HG03045 (cell line): ENCODE data around the gene RBM44.

ENCODE experiments used
- ATAC-seq: cut with Tn5 transposase; IDR thresholded peaks from one replicate; pipeline ENCODE4 v1.9.1; 2021; ENCODE audit warnings: mild to moderate bottlenecking, moderate library complexity; ENCODE audit not compliant: unreplicated experiment

Gene RBM44

GRCh38 chr2:237870754-237871651 lies 72.4 kb downstream of the RBM44 start:
- ATAC-seq: no peak

- ATAC-seq: no peak
Measured at GRCh38 chr2:237872178-237872887, 73.8 kb downstream of the RBM44 start.

DNA sequence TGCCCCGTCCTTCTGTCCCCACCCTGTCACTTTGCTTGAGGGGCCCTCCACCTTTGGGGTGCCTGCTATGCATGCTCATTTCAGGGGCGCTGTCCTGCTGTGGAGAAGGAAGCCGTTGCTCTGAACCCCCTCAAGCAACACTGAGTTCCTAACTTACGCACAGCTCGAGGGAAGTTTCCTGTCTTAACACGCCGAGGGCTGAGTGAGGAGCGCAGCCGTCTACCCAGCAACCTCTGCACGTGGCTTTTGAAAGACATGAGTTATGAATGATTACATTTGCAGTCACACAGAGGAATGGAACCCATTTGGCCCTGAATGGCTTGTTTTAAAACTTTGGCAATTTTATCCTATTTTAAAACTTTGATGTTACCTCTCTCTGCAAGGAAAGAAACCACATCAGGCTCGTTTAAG lies 74.8 kb downstream of the RBM44 start:
- no peak for ATAC-seq

DNA sequence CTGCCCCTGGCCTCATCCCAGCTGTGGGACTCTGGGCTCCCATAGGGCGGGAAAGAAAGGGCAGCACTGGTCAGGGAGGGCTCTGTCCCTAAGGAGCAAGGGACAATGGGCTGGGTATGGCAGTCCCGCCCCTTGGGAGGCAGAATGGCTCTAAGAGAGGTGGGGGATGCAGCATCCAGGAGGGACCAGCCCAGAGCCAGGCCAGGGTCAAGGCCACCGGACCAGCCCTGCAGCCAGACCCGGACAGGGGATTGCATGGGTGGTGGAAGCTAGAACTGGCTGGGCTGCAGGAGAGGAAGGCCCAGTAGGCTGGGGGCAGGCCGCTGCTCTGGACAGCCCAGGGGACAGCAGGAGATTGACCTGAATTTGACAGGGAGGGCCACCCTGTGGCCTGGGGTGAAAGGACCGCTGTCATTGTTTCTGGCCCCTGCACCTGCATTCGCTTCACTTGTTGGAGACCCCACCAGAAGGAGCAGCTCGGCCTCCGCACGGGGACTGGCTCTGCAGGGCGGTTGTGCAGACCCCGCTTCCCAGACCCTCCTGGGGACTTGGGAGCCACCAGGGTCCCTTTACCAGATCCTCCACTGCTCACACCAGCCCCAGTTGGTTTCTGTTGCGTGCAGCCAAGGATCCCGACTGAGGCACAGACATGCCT lies 75.4 kb downstream of the RBM44 start:
- ATAC-seq: no peak

- no peak for ATAC-seq
Measured at GRCh38 chr2:237874585-237875161, 76.1 kb downstream of the RBM44 start.

GRCh38 chr2:237875256-237876060 lies 76.9 kb downstream of the RBM44 start:
- no peak for ATAC-seq

DNA sequence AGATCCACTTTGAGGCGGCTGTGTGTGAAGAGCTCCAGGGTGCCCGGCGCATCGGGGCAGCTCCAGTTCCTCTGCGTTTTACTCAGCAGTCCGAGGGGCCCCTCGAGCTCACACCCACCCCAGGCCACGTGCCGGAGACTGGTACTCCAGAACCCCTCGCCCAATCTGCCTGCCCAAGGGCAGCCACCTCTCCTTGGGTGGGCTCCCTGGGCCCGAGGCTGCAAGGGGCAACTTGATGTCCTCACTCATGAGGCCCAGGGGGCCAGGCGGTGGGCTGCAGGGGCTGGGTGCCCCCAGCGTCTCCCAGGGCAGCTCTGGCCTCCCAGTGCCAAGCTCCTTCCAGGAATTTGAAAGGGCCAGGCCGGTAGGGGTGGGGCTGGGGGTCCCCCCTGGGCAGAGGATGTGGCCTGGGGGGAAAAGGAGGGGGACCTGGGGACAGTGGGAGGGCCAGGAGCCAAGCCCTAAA lies 77.5 kb downstream of the RBM44 start:
- no peak for ATAC-seq

DNA sequence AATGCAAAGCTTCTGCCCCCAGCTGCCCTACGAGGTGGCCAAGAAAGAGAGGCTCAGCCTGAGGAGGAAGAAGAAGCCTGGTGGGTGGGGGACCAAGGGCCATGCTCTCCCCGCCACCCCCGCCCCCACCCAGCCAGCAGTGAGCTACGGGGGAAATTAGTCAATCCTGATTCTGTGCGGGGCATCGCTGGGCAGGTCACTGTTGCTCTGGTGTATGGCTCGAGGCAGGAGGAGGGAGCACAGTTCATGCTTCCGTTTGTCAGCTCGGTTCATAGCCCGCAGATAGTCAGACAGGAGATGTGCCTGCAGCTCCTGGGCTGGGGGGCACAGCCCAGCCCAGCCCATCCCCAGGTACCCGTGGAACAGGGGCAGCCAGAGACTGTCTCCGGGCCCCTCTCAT lies 78.0 kb downstream of the RBM44 start:
- ATAC-seq: no peak

GRCh38 chr2:237876951-237877491 lies 78.4 kb downstream of the RBM44 start:
- no peak for ATAC-seq

DNA sequence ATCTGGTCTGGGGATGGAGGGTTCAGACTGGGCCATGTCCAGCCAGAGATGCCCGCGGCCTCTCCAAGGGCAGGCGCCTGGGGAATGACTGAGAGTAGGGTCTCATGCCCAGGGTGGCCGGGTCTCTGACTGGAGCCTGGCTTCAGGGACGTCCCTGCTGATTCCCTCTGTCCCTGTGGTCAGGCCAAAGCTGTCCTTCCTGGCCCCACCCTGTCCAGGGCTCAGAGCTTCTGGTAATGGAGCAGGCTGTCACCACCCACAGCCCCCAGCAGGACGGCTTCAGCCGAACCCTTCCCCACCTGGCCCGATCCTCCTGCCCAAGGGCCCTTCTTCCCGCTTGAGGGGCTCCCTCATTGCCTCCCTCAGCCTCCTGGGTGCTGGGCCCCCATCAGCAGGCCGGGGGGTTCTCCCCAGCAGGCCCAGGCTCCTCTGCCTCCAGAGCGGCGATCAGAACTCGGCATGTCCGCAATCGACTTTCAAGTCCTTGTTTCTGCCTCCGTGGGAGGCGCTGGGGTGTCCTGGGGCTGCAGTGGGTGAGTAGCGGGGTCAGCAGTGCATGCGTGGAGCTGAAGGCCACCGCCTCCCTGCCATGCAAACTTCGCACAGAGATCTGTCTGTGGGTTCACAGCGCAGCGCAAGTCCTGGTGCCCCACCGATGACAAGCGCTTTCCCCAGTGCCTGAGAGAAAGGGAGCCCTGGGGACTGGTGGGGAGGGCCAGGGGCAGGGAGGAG lies 79.2 kb downstream of the RBM44 start:
- no peak for ATAC-seq

GRCh38 chr2:237878321-237879057 lies 79.9 kb downstream of the RBM44 start:
- ATAC-seq: no peak

DNA sequence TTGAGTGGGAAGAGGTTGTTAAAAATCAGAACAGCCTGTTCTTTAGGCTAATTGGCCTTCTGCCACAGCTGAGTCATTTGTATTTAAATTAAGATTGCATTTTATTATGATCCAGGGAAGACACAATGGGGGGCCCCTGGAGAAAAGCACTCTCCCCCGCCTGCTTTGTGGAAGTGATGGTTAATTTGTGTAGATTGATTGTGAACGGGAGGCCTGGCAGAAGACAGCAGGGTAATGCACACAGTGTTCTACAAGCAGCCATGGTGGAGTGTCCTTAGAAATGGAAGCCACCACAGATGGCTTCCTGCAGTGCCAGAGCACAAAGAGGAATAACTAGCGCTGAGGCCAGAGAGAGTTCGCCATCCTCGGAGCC lies 80.5 kb downstream of the RBM44 start:
- no peak for ATAC-seq

GRCh38 chr2:237879991-237880560 lies 81.5 kb downstream of the RBM44 start:
- no peak for ATAC-seq

GRCh38 chr2:237882510-237883481 lies 84.2 kb downstream of the RBM44 start:
- no peak for ATAC-seq

DNA sequence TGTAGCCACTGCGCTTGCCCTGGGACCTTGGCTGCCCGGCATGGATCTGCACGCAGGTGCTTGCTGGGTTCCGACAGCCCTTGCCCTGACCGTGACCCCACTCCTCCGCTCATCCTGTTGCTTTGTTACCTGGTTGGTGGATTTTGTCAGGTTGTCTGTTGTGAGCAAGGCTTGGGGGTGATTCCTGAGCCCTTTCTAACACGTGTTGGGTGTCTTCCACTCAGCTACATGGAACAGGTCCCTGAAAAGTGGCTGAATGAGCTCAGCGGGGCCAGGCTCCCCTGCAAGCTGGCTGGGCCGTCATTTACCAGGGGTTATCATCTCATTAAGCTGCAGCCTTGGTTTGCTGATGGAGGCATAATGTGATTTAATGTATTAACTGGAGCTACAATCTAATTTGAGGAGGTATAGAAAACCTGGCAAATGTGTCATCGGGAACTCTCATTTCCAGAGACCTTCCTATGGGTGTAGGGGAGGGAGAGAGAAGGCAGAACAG lies 85.4 kb downstream of the RBM44 start:
- ATAC-seq: no peak

DNA sequence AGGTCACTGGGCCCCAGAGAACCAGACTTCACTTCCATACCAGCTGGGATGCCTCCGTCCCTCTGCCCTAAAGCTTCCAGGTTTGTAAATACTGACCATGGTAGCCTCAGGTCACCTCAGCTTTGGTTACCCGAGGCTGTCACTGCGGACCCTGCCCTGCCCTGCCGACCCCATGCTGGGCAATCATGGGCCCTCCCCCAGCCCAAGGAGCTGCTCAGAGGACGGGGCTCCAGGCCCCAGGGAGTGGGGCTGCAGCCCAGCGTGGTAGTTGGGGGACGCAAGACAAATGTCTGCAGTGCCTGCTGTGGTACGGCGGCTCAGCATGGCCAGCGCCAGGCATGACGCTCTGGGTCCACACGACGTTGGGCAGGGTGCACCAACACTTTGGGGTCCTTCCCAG lies 86.1 kb downstream of the RBM44 start:
- ATAC-seq: no peak
